Natural killer cell (primary cell): ENCODE data around the gene CDC25C. TPM values are rescaled to one million over a fixed set of nuclear protein-coding genes. Genes with fewer than 3 reads are reported as not detected.

Experiments used
- ATAC-seq, 3 donors: fragments of 150-1000 bp in 2 of 3; fragments of 200-7000 bp in 1 of 3; cut with Tn5 transposase; 1 replicate in 1 of 3; 2 replicates in 2 of 3; pipeline ENCODE4 v1.10.0; 2021; ENCODE audit warnings: mild to moderate bottlenecking in 2 of 3, moderate library complexity in 2 of 3
- DNase-seq, 2 donors: peaks; one replicate each; pipeline versions ENCODE4 v3.0.0 to v3.0.0-alpha.2; 2013 to 2021; ENCODE audit warnings: mixed read lengths in 1 of 2
- H3K27ac ChIP-seq: one replicate; pipeline ENCODE4 v1.5.1; 2013; ENCODE audit warnings: mild to moderate bottlenecking, low read length
- H3K27me3 ChIP-seq: one replicate; pipeline ENCODE4 v1.6.1; 2013; ENCODE audit warnings: low read length; ENCODE audit not compliant: control insufficient read depth, insufficient read depth
- H3K36me3 ChIP-seq: one replicate; pipeline ENCODE4 v1.6.1; 2013; ENCODE audit warnings: low read length; ENCODE audit not compliant: control insufficient read depth, insufficient read depth
- H3K4me1 ChIP-seq: one replicate; pipeline ENCODE4 v1.6.1; 2013; ENCODE audit warnings: low read length; ENCODE audit not compliant: control insufficient read depth, insufficient read depth
- H3K4me3 ChIP-seq: one replicate; pipeline ENCODE4 v1.5.1; 2013; ENCODE audit warnings: low read length
- H3K9me3 ChIP-seq: one replicate; pipeline ENCODE4 v1.6.1; 2013; ENCODE audit warnings: low read length; ENCODE audit not compliant: control insufficient read depth, insufficient read depth
- H3K27ac Mint-ChIP-seq, 2 donors: one replicate each; pipeline ENCODE4 v1.8.0; 2022; ENCODE audit warnings: mild to moderate bottlenecking in 2 of 2, mixed read lengths in 2 of 2, moderate library complexity in 1 of 2
- H3K27me3 Mint-ChIP-seq, 2 donors: one replicate each; pipeline ENCODE4 v1.8.0; 2022; ENCODE audit warnings: low read depth in 2 of 2, mixed read lengths in 2 of 2
- H3K36me3 Mint-ChIP-seq: one replicate; pipeline ENCODE4 v1.8.0; 2022; ENCODE audit warnings: mixed read lengths
- H3K4me1 Mint-ChIP-seq, 2 donors: one replicate each; pipeline ENCODE4 v1.8.0; 2022; ENCODE audit warnings: mixed read lengths in 2 of 2
- H3K4me3 Mint-ChIP-seq: one replicate; pipeline ENCODE4 v1.8.0; 2022; ENCODE audit warnings: mild to moderate bottlenecking, moderate library complexity, mixed read lengths
- H3K9me3 Mint-ChIP-seq, 2 donors: one replicate each; pipeline ENCODE4 v1.8.0; 2022; ENCODE audit warnings: mixed read lengths in 2 of 2
- CTCF ChIP-seq: fragments of 200-600 bp; IDR thresholded peaks from one replicate; pipeline ENCODE4 v1.8.0; 2022; ENCODE audit warnings: antibody characterized with exemption
- WGBS: methylation state at CpG from one replicate; pipeline ENCODE4 v1.1.7; 2013; ENCODE audit warnings: missing lambda C conversion rate; ENCODE audit not compliant: insufficient coverage; 5-methylcytosine and 5-hydroxymethylcytosine counted together
- intact Hi-C: fragments of 100-400 bp; cut with micrococcal nuclease; formaldehyde crosslinking; loops from one replicate; pipeline ENCODE4 v1.14.2; 2022
- total RNA-seq, 4 donors: library from RNA; stranded (reverse); fragments of 120-200 nt in 1 of 4; gene quantifications; one replicate each; pipeline versions ENCODE4 v1.2.3 to v1.2.4, GENCODE V29; 2013 to 2022

The CDC25C gene
- total RNA-seq, 3 donors from 2014 or later (not counting 1 experiment from before 2014, with no cell fraction given), result 0.47 to 0.48 TPM; not detected in 1

GRCh38 chr5:138366632-138367382 is 35.2 kb upstream of the CDC25C start:
- Mint-ChIP-seq H3K9me3 (no peaks in the 10 kb centered on the region), H3K27ac (peak overlapping the region; percentile 5 to 13), H3K36me3 (no peaks in the 10 kb centered on the region), H3K27me3 (no peaks in the 10 kb centered on the region), H3K4me1 (peaks cover 44 to 46% of the 10 kb centered on the region in 2 donors), H3K4me3 (no peak overlapping the region)
- intact Hi-C loops, result no loop called here
- no peak for TF ChIP-seq CTCF
- DNase-seq (no peak), ATAC-seq (no peak)
- H3K27me3 ChIP-seq, result no peaks in the 10 kb centered on the region
- H3K9me3 ChIP-seq, result no peaks in the 10 kb centered on the region
- no peak overlapping the region for H3K27ac ChIP-seq
- H3K4me1 ChIP-seq, result peaks cover 11% of the 10 kb centered on the region
- WGBS, result 80% methylated on average over 4 of the region's 4 CpGs
- no peak overlapping the region for H3K4me3 ChIP-seq
- H3K36me3 ChIP-seq, result peaks cover 2% of the 10 kb centered on the region

GRCh38 chr5:138364576-138364975 is 33.0 kb upstream of the CDC25C start:
- no CpG with 5 or more reads among the region's 1 CpG for WGBS
- intact Hi-C loops, result no loop called here

GRCh38 chr5:138360941-138361452 is 29.4 kb upstream of the CDC25C start:
- H3K27me3 Mint-ChIP-seq, result no peaks in the 10 kb centered on the region
- no CpG with 5 or more reads among the region's 1 CpG for WGBS
- intact Hi-C loops, result no loop called here
- H3K4me1 ChIP-seq, result no peaks in the 10 kb centered on the region
- TF ChIP-seq CTCF, result no peak
- H3K9me3 ChIP-seq, result no peaks in the 10 kb centered on the region
- H3K4me3 Mint-ChIP-seq, result peak overlapping the region; percentile 13
- no peaks in the 10 kb centered on the region for H3K9me3 Mint-ChIP-seq
- H3K27ac ChIP-seq, result no peak overlapping the region
- H3K27ac Mint-ChIP-seq, result peak overlapping the region; percentile 57 to 74
- ATAC-seq (no peak), DNase-seq (no peak)
- H3K36me3 ChIP-seq, result peaks cover 2% of the 10 kb centered on the region
- no peaks in the 10 kb centered on the region for H3K27me3 ChIP-seq
- peaks cover 31% of the 10 kb centered on the region in 2 donors for H3K4me1 Mint-ChIP-seq
- H3K36me3 Mint-ChIP-seq, result no peaks in the 10 kb centered on the region
- no peak overlapping the region for H3K4me3 ChIP-seq

More at GRCh38 chr5:138364576-138364975, 33.0 kb upstream of the CDC25C start:
- no peak for ATAC-seq
- Mint-ChIP-seq H3K27ac (no peak overlapping the region), H3K9me3 (no peaks in the 10 kb centered on the region), H3K27me3 (no peaks in the 10 kb centered on the region), H3K36me3 (no peaks in the 10 kb centered on the region), H3K4me1 (peaks cover 57% of the 10 kb centered on the region in 2 donors), H3K4me3 (no peak overlapping the region)
- H3K27me3 ChIP-seq, result no peaks in the 10 kb centered on the region
- DNase-seq, result no peak
- H3K4me1 ChIP-seq, result peaks cover 5% of the 10 kb centered on the region
- no peak overlapping the region for H3K27ac ChIP-seq
- H3K4me3 ChIP-seq, result no peak overlapping the region
- no peak for TF ChIP-seq CTCF
- H3K36me3 ChIP-seq, result peaks cover 2% of the 10 kb centered on the region
- H3K9me3 ChIP-seq, result no peaks in the 10 kb centered on the region
